ENCODE measurements around the gene NTMT1.
"Not testable (repeated sequence)": the region's sequence is repeated elsewhere in the genome, so short reads cannot be mapped to it uniquely, and the experiment has no call there.

NTMT1 gene

DNA sequence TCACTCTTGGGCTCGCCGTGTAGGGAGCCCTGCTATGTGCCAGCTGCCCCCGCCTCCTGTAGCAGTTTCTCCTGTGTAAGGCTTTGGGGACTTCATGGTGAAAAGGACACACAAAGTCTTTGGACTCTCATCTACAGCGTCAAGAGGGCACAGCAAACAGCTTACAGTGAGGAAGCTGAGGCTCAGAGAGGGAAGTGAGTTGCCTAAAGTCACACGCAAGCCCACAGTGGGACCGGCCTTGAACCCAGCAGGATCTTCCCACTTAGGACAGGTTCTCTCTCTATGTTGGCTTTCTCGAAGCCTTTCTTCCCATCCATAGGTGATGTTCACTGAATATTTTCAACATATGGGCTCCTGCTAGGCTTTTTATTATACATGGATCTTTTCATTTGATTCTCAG, 29.7 kb downstream of the NTMT1 start:
- no peak for DNase-seq

DNA sequence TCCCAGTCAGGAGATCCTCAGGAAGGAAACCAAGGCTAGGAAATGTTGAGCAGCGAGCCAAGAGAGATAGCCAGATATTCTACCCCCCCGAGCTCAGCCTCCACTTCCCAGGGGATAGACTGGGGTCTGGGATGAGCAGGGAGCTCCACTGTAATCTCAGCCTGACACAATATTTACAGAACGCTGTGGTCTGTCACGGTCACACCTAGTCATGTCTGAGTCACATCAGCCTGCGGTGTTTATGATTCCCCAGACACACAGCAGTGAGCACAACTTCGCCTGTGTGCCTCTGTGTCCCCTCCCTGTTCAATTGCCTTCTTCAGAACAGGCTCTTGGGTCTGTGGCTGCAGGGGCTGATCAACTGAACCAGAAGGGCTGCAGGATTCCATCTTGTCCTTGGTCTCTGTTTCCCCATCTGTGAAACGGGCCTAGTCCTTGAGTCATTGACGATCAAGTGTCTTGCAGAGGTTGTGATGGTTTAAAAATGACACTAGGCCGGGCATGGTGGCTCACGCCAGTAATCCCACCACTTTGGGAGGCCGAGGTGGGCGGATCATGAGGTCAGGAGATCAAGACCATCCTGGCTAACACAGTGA, 30.9 kb downstream of the NTMT1 start:
- DNase-seq = no peak

DNA sequence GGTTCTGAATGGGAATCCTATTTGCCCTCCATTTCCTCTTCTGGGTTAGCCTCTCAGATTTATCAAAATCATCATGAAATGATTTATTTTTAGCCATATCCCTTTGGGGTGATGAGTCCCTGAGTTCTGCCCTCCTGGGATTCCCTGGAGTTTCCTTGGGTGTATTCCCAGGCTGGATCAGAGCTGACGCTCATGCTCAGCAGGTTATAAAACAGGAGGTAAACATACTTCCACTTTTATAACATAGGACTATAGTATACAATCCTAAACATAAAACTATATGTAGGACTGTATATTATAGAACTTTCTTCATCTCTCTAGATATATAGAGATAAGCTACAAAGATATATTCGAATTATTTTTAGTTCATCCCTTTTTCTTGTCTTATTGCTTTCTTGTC, 35.1 kb downstream of the NTMT1 start:
- no peak for DNase-seq

DNA sequence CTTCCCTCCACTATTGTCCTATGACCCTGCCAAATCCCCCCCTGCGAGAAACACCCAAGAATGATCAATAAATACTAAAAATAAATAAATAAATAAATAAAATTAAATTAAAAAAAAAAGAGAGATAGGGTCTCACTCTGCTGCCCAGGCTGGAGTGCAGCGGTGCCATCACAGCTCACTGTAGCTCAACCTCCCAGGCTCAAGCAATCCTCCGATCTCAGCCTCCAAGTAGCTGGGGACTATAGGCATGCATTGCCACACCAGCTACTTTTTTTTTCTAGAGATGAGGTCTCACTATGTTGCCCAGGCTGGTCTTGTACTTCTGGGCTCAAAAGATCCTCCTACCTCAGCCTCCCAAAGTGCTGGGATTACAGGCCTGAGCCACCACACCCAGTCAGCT, 36.3 kb downstream of the NTMT1 start:
- DNase-seq = not testable (repeated sequence)

DNA sequence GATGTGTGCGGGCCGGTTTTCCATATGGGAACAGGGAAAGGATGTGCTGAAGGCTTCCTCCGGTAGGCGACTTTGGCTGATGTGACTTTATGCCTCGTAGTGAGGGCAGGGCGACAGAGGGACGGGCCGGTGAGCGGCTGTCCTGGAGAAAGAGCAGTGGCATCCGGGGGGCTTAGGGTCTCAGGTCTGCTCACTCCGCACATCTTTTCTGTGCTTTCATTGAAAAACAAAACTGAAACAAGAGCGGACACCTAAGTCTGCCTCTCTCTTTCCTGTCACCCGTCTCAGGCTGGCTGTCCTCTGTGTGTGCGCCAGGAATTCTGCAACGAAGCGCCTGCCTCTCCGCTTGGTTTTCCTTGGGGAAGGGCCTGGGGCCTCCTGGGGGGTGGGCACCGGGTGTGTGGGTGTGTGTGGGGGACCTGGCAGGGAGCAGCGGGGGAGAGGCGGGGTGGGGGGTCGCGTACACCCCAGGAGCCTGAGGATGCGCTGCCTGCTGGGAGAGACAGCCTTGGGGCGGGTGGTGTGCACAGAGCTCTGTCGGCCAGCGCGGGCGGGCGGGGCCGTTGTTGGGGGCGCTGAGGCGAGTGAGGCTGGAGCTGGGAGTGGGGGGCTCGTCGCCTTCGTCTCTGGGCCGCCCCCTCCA, 38.9 kb downstream of the NTMT1 start:
- DNase-seq = no peak

DNA sequence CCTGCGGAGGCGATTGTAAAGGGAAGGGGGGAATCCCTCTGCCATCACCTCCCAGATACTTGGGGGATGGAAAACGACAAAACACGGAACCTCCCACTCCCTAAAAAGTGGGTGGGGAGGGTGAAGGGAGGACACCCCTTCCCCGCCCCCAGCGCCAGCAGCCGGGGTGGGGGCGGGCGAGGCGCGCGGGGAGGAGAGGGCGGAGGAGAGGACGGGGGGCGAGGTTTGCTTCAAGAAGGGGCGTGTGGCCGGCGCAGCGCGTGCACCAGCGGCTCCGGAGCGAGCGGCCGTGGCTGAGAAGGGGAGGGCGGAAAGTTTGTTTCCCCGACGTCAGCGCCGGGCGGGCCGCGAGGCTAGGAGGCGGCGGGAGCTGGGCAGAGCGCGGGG, 39.4 kb downstream of the NTMT1 start, which contains the start of gene PRRX2:
Gene PRRX2, plus strand, starts transcription at position 259 of the 387 bp plus-strand sequence. CDS start 221 bp downstream, outside the sequence.
- DNase-seq = no peak

DNA sequence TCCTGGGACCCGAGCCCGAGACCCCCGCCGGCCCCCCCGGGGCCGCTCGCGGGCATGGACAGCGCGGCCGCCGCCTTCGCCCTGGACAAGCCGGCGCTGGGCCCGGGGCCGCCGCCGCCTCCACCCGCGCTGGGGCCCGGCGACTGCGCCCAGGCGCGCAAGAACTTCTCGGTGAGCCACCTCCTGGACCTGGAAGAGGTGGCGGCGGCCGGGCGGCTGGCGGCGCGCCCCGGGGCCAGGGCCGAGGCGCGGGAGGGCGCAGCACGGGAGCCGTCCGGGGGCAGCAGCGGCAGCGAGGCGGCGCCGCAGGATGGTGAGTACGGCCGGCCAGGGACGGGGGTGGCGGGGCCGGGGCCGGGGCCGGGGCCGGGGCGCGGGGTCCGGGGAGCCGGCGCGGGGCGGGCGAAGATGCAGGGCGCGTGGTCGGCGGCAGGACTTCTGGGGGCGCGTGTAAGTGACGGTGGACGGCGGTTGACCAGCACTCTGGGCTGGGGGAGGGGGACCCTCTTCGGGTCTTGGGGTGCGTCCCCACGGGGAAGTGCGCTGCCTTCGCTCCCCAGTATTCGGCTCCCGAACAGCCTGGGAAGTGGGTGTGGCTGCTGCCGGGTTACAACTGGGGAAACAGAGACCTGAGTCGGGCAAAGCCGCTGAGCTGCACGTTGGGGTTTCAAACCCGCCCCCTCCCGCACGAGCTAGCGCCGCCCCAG, 40.0 kb downstream of the NTMT1 start:
- DNase-seq = no peak

DNA sequence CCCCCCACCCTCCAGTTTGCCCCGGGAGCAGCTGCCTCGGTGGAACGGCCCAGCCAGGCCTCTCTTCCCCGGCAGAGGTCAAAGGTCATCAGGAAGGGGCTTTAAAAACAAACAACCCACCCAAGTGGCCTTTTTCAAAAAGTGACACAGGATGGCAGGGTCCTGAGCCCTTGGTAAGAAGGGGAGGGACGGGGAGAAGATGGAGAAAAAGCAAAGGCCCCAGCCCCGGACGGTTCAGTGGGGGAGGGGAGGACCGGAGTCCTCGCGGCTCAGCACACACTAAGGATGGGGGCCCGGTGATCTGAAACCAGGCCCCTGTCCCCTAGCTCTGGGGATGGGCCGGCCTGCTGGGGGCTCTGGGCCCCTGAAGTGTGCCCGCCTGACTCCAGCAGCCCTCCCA, 40.6 kb downstream of the NTMT1 start:
- DNase-seq = no peak

DNA sequence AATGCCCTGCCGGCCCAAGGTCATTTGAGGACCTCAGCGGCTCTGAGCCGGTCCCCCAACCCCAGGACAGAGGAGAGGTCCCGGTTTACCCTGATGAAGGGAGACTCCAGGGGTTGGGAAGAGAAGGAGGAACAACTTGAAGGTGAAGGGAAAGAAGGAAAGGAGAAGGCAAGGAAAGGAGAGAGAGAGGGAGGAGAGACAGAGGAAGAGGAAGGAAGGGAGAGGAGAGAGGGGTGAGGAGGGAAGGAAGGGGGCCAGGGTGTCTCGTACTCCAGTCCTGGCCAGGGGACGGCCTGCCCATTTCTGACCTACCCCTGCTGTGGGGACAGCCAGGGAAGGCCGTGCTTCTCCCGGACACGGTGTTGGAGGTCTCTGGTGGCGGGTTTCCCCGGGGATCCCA, 41.4 kb downstream of the NTMT1 start:
- no peak for DNase-seq

DNA sequence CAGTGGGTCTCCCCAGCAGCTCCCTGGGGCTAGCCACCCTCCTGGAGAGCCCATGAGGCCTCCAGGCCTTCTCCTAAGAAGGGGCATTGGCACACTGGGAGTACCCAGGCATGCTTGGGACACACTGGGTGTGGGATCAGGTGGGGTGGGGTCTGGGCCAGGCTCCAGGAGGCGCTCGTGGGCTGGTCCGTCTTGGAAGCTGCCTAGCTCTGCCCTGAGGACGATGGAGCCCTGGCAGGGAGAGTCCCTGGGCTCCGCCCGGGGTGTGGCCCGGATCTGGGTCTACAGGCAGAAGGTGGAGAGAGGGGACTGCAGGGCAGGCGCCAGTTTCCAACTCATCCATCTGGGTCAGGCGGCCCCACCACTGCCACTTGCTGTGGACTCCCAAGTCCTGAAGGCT, 41.9 kb downstream of the NTMT1 start:
- no peak for DNase-seq

DNA sequence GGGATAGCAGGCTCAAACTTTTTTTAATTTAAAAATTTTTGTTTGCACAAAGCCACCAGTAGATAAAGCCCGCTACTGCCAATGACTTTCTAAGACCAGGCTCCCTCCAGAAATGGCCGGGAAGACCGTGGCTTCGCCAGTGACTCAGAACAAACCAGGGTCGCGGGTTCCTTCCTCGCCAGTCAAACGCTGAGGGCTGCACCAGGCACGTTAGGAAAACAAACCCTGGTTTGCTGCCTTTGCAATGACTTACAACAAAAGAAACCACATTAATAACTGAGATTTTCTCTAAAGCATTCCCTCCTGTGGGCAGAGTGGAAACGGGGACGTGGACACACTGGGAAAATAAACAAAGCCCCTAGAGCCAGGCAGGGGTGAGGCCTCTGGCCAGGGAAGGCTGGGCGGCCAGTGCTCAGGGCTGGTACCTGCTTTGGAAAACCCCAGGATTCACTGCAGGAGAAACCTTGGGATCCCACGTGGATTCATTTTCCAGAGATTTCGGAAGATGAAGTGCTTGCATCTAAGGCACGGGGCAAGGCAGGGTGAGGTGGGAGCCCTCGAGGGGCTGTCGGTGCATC, 43.3 kb downstream of the NTMT1 start:
- no peak for DNase-seq

DNA sequence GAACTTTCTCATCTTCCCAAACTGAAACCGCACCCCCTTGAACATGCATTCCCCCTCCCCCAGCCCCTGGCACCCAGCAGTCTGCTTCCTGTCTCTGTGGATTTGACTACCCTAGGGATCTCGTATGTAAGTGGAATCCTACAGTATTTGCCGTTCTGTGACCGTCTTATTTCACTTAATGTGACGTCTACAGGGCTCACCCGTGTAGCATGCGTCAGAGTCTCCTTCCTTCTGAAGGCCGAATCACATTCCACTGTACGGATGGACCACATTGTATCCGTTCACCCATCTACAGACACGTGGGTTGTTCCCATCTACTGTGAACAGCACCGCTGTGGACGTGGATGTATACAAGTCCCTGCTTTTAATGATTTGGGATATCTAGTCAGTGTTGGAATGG, 44.0 kb downstream of the NTMT1 start:
- DNase-seq = no peak

DNA sequence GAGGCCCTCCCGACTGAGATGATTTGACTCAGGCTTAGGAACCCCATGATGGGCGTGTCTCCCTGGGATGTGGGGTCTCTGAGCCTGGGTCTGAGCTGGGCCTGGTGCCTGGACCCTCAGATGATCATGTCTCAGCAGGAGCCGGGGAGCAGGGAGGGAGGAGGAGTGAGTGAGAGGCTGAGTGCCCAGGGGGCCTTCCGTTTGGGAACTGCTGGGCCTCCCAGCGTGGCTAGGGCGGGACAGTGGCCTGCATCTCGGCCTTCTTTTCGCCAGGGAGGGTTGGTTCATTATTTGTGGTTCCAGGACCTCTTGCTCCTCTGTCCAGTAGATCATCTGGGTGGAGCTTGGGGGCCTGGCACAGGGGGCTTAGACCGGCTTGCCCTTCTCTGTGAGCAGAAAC, 45.1 kb downstream of the NTMT1 start:
- DNase-seq = no peak

DNA sequence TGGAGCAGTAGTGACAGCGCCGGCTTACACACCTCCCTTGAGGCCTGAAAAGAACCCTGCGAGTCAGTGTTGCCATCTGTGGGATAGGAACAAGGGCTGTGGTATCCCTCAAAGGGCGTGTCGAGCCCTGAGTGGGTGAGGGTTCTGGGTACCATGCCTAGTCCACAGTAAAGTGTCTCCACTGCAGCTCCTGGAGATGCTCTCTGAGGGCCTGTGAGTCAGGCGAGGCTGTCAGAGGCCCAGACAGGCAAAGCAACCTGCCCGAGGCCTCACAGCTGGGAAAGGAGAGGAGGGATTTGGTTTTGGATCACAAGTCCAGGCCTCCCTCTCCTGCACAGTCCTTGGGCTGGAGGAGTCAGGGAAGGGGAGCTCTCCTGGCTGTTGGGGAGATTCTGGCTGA, 45.6 kb downstream of the NTMT1 start:
- DNase-seq = no peak

DNA sequence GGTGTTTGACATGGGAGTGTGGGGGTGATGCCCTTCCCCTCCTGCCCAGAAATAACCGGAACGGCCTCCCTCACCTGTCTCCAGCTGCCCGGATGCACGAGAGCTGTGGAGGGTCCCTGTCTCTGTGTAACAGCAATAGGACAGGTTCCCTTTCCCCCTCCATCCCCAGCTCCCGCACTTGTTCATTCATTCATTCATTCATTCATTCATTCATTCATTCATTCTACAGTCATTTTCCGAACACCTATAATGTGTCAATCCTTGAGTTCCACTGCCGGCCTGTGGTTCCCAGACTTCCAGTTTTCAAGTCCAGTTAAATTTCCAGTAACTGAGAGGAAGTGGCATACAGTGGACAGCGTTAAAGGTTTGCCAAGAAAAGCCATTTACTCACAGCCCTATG, 46.7 kb downstream of the NTMT1 start:
- DNase-seq = no peak

DNA sequence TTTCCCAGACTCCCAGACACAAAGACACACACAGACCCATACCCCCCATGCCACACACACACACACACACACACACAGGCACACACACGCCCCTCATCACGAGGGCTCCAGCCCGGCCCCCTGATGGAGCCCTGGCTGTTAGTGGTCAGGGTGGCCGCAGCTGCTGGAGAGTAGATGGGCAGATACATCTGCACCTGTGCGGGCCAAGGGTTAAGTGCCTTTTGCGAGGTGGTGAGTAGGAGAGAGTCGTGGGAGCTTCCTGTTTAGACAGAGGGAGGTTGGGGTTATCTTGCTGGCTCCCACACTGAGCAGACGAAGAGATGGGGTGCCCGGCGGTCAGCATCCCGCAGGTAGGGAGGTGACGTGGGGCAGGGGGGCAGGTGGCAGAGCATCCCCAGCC, 47.6 kb downstream of the NTMT1 start:
- no peak for DNase-seq

DNA sequence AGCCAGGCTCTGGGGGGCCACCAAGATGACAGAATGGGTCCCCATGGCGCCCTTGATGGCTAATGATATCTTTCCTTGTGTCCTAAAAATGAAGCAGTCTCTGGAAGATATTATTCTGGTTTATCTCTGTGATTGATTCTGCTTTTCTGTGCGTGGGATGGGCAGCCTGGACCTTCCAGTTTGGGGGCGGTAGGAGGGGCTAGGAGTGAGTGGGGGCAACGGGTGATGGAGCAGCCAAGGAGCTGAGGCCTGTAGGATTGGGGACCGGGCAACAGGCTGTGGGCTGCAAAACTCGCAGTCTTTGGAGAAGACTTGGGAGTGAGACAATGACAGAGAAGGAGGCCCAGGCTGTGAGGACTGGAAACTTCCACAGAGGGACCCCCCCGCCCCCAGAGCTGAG, 48.3 kb downstream of the NTMT1 start:
- DNase-seq = no peak

DNA sequence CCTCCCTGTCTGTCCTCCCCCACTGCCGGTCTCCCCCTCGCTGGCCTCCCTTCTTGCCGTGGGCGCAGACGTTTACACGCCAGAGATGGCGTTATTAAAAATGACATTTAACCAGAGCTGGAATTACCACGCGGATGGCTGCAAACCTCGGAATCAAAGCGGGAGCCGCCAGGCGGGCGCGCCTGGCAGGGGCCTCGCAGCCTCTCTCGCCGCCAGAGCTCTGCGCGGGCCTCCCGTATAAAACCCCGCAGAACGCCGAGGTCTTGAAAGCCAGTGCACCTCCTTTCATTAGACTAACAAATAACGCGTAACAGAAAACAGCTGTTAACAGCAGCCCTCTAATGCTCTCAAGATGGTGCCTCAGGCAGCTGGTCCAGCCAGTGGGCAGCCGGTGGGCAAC, 49.7 kb downstream of the NTMT1 start:
- no peak for DNase-seq

DNA sequence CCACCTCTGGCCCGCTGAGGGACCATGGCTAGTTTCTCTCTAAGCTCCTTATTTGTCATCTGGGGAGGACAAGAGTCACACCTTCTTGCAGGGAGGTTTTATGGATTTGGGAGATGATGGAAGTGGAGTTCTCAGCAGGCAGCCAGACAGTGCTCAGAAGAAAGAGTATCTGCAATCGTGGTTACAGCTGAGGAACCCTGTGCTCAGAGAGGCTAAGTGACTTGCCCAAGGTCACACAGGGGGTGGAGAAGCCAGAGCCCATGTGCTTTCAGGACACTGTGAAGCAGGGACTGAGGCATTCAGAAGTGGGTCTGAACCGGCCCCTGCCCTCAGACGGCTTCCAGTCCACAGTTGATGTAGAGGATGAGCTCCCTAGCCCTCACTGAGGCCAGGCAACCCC, 50.3 kb downstream of the NTMT1 start:
- DNase-seq = no peak

DNA sequence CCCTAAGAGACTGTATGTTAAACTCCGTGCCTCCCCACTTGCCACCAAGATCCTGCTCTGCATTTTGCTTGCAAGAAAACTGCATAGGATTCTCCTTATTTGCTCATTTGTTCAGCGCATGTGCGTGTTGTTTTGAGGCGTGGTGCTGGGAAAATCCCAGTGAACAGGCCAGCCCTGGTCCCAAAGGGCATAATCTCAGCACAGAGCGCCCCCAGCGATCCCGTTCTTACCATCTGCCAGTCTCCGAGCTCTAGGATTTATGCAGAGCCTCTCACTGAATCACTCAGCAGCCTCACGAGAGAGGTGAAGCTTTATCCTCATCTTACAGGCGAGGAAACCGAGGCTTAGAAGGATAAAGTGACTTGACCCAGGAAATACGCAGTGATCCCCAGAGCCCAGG, 51.0 kb downstream of the NTMT1 start:
- DNase-seq = no peak

DNA sequence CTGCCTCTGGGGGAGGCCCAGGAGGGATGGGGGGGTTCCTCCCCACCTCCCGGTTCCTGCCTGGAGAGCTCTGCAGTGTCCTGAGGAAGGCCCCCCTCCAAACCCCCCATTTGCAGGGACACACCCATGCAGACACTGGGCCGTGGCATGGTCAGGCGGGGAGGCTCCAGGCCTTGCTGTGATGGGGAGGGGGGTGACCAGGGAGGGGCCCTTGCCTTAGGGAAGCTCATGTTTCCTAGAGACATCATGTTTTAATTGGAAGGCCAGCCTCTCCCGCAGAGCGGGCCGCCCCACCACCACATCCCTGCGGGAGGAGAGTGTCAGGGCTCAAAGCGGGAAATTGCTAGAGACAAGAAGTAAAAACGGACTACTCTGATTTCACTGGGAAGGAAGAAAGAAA, 51.5 kb downstream of the NTMT1 start:
- DNase-seq = no peak

DNA sequence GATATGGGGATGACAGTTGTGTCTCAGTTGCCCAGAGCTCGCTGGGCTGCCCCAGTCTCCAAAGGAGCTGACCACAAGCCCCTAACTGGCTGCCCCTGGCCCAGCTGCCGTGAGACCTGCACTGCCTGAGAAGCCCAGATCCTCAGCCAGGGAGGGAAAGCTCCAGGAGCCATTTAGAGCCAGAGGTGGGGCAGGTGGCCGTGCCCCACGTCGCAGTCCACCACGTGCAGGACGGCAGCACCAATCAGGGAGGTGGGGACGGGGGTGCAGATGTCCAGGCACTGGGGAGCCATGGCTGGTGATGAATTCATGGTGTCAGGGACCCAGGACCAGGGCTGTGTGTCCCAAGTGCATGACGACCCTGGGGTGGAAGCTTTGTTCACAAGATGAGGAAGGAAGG, 52.9 kb downstream of the NTMT1 start:
- DNase-seq = no peak

DNA sequence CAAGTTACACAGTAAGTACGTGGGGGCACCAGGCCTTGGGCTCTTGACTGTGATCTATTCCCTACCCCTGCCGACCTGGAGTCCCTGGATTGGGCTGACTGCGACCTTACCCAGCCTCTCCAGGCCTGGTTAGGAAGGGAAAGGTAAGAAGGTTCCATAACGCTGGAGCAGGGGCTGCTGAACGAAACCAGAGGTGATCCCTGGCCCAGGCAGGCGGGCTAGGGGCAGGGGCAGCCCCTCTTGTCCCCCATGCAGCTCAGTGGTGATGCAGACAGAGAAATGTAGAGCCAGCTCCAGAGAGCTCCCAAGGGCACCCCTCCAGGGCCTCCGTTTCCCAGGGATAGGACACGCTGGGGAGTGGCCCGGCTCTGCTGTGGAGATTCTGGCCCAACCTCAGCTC, 53.6 kb downstream of the NTMT1 start:
- no peak for DNase-seq

DNA sequence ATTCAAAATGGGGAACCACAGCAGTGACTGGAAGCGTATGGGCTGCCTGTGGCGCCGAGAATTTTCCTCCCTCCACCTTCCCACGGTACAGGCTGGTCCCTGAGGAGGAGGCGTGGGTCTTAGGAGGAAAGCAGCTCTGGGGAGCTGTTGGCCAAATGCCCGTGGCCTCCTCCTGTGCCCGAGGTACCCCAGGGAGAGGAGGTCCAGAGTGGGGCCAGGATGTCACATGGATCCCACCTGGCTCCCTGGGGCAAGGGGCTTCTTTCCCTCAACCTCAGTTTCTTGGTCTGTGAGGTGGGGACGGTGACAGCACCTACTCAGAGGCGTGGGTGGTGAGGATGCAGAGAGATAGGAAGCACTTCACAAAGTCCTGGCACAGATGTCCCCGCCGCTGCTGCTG, 56.0 kb downstream of the NTMT1 start:
- no peak for DNase-seq

Data from CD4-positive, alpha-beta T cell treated with Interleukin-4 for 1 hour (primary cell).